H1 (cell line): Measurements from ENCODE around the gene GSTCD. TPM values are rescaled to one million over a fixed set of nuclear protein-coding genes. Genes with fewer than 3 reads are reported as not detected.

Source experiments
- CHD7 ChIP-seq: fragments of 300-600 bp; sonication (generic); IDR thresholded peaks from 2 replicates; pipeline ENCODE4 v1.7.1; 2012; ENCODE audit warnings: low read length, moderate library complexity, mild to moderate bottlenecking, inconsistent platforms; ENCODE audit not compliant: insufficient replicate concordance
- EZH2 ChIP-seq: fragments of 200-600 bp; sonication (generic); IDR thresholded peaks from 2 replicates; pipeline ENCODE4 v1.7.1; 2012; ENCODE audit warnings: low read depth, mild to moderate bottlenecking, moderate library complexity, low read length, inconsistent platforms; ENCODE audit not compliant: severe bottlenecking
- POLR2A ChIP-seq, 2 experiments: IDR thresholded peaks; 1 replicate in 1 of 2; 2 replicates in 1 of 2; pipeline ENCODE4 v1.6.1; 2011; ENCODE audit warnings: low read depth in 2 of 2, low read length in 2 of 2, mild to moderate bottlenecking in 2 of 2; ENCODE audit errors: control extremely low read depth in 1 of 2
- RFX5 ChIP-seq: IDR thresholded peaks from 2 replicates; pipeline ENCODE4 v1.6.1; 2011; ENCODE audit warnings: low read depth, low read length, improper control_type of control experiment, borderline replicate concordance
- SRF ChIP-seq: IDR thresholded peaks from 2 replicates; pipeline ENCODE4 v1.6.1; 2011; ENCODE audit warnings: mild to moderate bottlenecking, low read depth, low read length, moderate library complexity
- YY1 ChIP-seq: IDR thresholded peaks from 2 replicates; pipeline ENCODE4 v1.6.1; 2011; ENCODE audit warnings: low read depth, mild to moderate bottlenecking, low read length
- polyA plus RNA-seq, 7 experiments: library from polyadenylated mRNA; depleted of rRNA in 3 of 7; stranded (reverse) in 5 of 7; unstranded in 2 of 7; fragments of >200 nt in 5 of 7; fragments of 200-250 nt in 2 of 7; gene quantifications; 1 replicate in 5 of 7; 2 replicates in 1 of 7; 4 replicates in 1 of 7; pipeline versions ENCODE4 v1.2.1 to v1.2.3, GENCODE V29; 2011 to 2013; ENCODE audit warnings: missing spikeins in 2 of 7, mixed read lengths in 2 of 7
- total RNA-seq: library from RNA; stranded (reverse); fragmentation: NEBNext Ultra II Directional; extraction: Animal tissue kit (Norgen Biotek cat#: 25700); gene quantifications from 2 replicates; pipeline ENCODE4 v1.2.1, GENCODE V29; 2021

Gene GSTCD
- total and polyA plus RNA-seq, 2 of the 8 experiments (the other 6 are each of a cell fraction or from before 2014, with no cell fraction given): 8.5 to 24.6 TPM

- TF ChIP-seq CHD7: no peak
- TF ChIP-seq SRF: no peak
- TF ChIP-seq YY1: no peak
- TF ChIP-seq RFX5: no peak
- no peak for TF ChIP-seq EZH2
- no peak for TF ChIP-seq POLR2A (IDR thresholded peaks at IDR 0.05; ENCODE audit: control extremely low read depth in 1 of 2, low read depth in 2 of 2, low read length in 2 of 2)
- TF ChIP-seq, all 59 proteins: peak for 0
Measured at GRCh38 chr4:105780176-105780575, 71.6 kb downstream of the GSTCD start (continued).
